Stimulated activated CD8-positive, alpha-beta memory T cell treated with anti-CD3 and anti-CD28 coated beads, Interleukin-4, amount 100 ng/mL, for 24 hours (primary cell): ENCODE results near the gene PCDH1.
"Not testable (repeated sequence)": the region's sequence is repeated elsewhere in the genome, so short reads cannot be mapped to it uniquely, and the experiment has no call there.

Experiments used
- DNase-seq: peaks from one replicate; pipeline ENCODE4 v3.0.0-alpha.2; 2020; ENCODE audit warnings: low read depth

The PCDH1 gene

GRCh38 chr5:141832131-141832530 is 46.1 kb downstream of the PCDH1 start:
- no peak for DNase-seq

GRCh38 chr5:141828162-141828561 is 50.0 kb downstream of the PCDH1 start:
- no peak for DNase-seq

GRCh38 chr5:141826674-141827073 is 51.5 kb downstream of the PCDH1 start:
- DNase-seq = no peak

GRCh38 chr5:141825791-141826560 is 52.2 kb downstream of the PCDH1 start:
- DNase-seq = no peak

GRCh38 chr5:141825241-141825671 is 53.0 kb downstream of the PCDH1 start:
- DNase-seq = no peak

- no peak for DNase-seq
Measured at GRCh38 chr5:141824717-141825116, 53.5 kb downstream of the PCDH1 start.

- DNase-seq = no peak
Measured at GRCh38 chr5:141823056-141823455, 55.2 kb downstream of the PCDH1 start.

GRCh38 chr5:141822144-141822543 is 56.1 kb downstream of the PCDH1 start:
- no peak for DNase-seq

- DNase-seq = no peak
Measured at GRCh38 chr5:141821430-141821925, 56.7 kb downstream of the PCDH1 start.

- DNase-seq = not testable (repeated sequence)
Measured at GRCh38 chr5:141820686-141821085, 57.5 kb downstream of the PCDH1 start.

GRCh38 chr5:141817631-141818030 is 60.6 kb downstream of the PCDH1 start:
- DNase-seq = no peak

- DNase-seq = no peak
Measured at GRCh38 chr5:141816598-141817399, 61.4 kb downstream of the PCDH1 start.

GRCh38 chr5:141815796-141816180 is 62.4 kb downstream of the PCDH1 start:
- DNase-seq = no peak

- no peak for DNase-seq
Measured at GRCh38 chr5:141815051-141815795, 63.0 kb downstream of the PCDH1 start.

GRCh38 chr5:141814064-141814964 is 63.9 kb downstream of the PCDH1 start:
- DNase-seq = peak; percentile 24

- no peak for DNase-seq
Measured at GRCh38 chr5:141812512-141812911, 65.7 kb downstream of the PCDH1 start.

GRCh38 chr5:141811287-141812155 is 66.7 kb downstream of the PCDH1 start:
- peak; percentile 2 for DNase-seq

GRCh38 chr5:141810702-141811101 is 67.5 kb downstream of the PCDH1 start:
- no peak for DNase-seq

GRCh38 chr5:141809380-141810096 is 68.7 kb downstream of the PCDH1 start:
- DNase-seq = no peak

GRCh38 chr5:141808857-141809256 is 69.4 kb downstream of the PCDH1 start:
- no peak for DNase-seq
